Central memory CD4-positive, alpha-beta T cell (primary cell): Measurements from ENCODE around the gene CARD11.

Source experiments
- DNase-seq: peaks from one replicate; pipeline ENCODE4 v3.0.0; 2022

Gene CARD11

DNA sequence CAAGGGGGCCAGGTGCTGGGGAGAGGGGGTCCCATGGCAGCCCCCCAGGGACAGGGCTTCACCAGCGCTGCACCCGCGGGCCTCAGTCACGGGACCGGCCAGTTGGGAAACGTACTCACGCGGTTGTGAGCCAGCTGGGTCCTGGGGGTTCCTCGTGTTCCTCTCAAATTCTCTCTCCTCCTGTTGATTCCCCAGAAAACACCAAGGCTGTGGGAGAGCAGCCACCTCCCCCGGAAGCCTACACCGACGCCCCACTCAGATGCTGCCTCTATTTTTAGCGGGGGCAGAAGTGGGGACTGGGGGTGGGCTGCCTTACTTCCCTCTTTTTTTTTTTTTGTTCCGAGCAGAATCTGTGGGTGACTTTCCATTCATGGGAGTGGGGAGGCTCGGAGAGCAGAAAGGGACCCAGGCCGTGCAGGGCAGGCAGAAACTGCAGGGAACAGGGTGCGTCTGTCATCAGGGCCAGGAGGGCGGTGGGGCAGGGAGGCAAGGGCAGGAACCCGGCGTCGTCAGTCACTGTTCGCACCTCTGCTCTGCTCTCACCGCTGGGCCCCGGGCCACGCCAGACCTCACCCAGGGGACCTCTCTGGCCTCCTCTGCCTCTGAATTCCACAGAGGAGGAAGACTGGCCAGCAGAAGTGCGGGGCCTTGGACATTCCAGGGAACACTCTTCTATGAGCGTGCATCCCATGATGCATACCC lies 63.1 kb downstream of the CARD11 start:
- DNase-seq: no peak

DNA sequence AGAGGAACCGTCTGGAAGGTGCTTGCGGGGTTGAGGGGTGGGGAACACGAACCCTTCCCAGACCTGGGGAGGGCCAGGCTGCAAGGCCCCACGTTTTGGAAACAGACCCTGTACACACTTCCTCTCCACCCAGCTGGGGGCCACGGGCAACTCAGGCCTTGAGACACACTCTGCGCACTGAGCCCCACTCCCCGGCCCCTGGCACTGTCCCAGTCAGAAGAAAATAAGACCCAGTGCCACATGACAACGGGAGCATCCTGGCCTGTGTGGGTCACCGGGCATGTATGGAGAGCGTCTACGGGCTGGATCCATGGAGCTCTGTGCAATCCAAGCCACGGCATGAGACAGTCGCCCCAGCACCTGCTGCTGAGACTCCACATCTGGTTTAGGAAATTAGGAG lies 63.7 kb downstream of the CARD11 start:
- DNase-seq: no peak

DNA sequence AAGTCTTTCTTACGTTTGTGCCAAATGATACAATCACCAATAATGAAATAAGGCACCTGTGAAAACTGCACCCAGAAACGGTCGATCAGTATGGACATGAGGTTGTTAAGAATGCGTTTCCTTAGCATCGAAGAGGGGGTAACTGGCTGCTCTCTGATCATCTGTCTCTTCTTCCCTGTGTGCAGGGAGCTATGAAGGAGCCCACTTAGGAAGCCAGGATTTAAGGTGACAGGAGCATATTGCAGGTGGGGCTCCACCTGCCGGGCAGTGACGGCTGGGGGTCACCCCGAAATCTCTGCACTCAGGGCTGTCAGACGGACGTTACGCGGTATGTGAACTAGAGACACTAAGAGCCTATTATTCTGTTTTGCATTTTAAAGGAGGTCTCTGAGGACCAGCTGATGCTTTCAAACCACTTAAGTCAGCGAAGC lies 64.5 kb downstream of the CARD11 start:
- DNase-seq: no peak

DNA sequence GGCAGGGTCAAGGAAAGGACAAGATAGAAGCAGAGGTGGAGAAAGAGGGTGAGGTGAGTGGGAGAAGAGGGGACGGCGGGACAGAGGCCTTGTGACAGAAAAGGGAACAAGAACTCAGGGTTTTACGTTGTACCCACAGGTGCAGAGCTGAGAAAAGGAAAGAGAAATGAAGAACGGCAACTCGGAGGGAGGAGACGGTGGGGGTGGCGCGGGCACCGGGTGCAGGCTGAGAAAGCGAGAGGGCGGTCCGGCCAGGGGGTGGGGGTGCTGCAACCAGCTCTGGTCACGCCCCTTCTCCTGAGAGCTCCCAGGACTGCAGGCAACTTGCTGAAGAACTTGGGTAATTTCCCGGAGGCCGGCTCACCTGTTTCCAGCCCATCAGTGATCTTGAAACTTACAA lies 65.3 kb downstream of the CARD11 start:
- peak; percentile 37 for DNase-seq

DNA sequence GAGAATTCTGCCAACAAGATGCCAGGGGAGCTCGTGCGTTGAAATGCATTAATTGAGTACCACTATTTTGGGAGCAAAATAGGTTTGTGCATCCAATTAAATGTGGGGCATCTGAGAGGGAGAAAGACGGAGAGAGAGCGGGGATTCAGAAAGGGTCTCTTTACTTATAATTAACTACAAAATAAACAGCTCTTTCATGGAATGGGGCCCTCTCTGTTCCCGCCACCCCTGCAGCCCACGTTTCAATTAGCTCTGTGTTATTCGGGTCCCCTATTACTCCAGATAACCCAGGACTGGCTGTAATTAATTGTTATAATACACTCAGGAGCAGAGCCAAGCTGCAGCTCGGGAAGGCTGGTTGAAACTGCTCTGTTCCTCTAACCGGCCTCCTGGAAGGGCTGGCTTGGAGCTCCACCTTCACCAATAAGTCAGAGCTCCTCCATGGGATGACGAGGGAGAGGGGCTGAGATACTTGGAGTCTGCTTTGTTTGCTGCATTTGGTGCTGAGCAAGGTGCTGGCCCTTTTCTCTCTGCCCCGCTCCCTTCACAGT lies 67.8 kb downstream of the CARD11 start:
- no peak for DNase-seq

DNA sequence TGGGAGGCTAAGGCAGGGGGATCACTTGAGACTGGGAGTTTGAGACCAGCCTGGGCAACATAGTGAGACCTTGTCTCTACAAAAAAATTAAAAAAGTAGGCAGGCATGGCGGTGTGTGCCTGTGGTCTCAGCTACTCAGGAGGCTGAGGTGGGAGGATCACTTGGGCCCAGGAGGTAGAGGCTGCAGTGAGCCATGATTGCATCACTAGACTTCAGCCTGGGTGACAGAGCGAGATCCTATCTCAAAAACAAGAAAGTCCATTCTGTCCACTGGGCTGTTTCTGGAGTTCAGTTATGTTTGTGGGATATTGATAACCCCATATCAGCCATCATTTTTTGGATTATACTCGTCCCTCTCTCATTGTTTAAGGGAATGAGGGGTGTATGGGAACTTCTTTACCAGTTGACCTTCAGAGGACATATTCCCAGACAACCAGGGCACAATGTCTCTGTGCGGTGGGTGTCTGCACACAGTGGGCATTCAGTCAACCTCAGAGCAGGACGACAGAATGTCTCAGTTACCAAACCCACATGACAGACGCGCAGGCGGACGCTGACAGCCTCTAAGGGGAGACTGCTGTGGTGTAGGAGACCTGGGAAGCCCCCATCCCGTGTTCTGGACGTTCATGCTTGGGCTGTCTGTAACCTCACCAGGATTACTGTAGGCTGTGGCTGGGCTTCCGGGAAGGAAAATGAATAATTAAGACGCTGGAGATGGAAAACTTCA lies 69.4 kb downstream of the CARD11 start:
- no peak for DNase-seq

DNA sequence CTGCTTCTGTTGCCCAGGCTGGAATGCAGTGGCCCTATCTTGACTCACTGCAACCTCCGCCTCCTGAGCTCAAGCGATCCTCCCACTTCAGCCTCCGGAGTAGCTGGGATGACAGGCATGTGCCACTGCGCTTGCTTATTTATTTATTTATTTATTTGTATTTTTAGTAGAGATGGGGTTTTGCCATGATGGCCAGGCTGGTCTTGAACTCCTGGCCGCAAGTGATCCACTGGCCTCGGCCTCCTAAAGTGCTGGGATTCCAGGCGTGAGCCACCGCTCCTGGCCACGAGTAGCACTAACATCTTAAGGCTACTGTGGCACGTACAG lies 70.9 kb downstream of the CARD11 start:
- no peak for DNase-seq

DNA sequence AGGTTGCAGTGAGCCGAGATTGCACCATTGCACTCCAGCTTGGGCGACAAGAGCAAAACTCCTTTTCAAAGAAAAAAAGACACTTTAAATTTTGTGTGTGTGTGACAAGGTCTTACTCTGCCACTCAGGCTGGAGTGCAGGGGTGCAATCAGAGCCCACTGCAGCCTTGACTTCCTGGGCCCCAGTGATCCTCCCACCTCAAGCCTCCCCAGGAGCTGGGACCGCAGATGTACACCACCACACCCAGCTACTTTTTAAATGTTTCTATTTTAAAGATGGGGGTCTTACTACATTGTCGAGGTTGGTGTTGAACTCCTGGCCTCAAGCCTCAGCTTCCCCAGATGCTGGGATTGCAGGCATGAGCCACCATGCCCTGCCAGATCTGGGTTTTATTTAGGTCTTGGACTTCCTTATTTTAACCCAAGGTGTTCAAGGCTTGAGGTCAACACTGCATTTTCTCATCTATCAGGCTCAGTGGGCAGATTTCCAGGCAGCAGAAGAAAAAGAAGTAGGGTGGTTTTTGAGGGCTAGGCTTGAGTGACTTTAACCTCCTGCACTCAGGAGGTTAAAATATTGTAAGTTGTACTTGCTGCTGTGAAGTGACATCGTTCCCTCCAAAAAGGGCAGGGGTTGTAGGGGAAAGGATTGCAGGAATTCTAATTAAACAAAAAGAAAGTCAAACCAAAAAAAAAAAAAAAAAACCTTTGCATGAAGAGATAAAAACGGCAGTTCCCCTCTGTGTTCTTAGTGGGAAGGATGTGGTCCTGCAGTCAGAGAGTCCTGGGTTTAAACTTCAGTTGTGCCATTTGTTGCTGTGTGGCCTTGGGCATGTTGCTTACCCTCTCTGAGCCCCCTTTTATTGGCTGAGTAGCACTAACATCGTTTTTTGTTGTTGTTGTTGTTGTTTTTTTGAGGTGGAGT lies 71.5 kb downstream of the CARD11 start:
- no peak for DNase-seq

DNA sequence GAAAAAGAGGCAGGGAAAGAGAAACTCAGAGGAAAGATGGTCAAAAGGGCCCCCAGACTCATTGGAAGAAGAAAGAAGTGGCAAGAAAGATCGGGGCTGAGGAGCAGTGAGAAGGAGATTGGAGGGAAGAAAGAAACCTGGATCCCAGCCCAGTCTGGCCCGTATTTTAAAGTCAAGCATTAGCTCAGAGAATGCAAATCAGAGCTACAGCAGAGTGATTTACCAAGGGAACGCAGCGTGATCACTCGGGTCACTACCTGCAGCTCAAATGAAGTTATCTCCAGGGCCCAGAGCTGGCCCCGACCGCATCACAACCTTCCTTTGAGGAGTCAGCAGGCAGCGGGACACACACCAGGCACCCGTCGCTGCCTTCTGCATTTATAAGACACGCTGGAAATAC lies 72.8 kb downstream of the CARD11 start:
- no peak for DNase-seq

DNA sequence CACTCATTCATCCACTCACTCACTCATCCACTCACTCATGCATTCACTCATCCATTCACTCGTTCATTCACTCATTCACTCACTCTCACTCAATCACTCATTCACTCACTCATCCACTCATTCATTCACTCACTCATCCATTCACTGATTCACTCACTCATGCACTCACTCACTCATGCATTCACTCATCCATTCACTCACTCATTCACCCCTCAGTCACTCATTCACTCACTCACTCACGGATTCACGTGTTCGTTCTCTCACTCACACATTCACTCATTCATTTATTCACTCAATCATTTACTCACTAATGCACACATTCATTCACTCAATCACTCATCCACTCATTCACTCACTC lies 73.4 kb downstream of the CARD11 start:
- DNase-seq: no peak

DNA sequence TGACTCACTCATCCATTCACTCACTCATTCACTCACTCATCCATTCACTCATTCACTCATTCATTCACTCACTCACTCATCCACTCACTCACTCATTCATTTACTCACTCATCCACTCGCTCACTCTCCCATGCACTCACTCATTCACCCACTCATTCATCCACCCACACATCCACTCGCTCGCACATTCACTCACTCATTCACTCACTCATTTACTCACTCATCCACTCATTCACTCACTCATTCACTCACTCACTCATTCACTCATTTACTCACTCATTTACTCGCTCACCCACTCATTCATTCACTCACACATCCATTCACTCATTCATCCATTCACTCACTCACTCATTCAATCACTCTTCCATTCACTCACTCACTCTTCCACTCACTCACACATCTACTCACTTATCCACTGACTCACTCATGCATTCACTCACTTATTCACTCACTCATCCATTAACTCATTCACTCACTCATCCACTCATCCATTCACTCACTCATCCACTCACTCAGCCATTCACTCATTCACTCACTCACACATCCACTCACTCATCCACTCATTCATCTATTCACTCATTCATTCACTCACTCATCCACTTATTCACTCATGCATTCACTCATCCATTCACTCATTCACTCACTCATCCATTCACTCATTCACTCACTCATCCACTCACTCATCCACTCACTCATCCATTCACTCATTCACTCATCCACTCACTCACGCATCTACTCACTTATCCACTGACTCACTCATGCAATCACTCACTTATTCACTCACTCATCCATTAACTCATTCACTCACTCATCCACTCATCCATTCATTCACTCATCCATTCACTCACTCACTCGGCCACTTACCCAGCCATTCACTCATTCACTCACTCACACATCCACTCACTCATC lies 74.0 kb downstream of the CARD11 start:
- no peak for DNase-seq

DNA sequence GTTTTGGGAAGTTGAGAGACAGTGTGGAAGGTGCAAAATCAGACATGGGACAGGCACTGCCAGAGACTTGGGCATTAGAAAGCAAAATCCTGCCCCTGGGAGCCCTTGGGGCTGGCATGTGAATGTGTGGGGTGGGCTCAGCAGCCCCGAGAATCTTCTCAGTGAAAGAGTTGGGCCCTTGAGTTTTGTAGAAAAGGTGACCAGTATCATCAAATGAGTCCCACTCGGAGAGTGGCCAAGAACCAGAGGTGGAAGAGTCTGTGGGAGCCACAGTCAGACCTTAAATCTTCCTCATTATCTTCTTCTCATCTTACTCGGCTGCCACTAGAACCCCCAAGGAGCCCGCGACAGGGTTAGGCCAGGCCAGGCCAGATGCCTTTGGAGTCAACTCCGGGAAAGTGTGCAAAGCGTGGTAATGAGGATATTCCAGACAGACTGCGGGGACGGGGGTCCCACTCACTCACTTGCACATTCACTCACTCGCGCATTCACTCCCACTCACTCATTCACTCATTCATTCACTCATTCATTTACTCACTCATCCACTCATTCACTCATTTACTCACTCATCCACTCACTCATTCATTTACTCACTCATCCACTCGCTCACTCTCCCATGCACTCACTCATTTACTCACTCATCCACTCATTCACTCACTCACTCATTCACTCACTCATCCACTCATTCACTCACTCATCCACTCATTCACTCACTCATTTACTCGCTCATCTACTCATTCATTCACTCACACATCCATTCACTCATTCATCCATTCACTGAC lies 74.9 kb downstream of the CARD11 start:
- DNase-seq: no peak

DNA sequence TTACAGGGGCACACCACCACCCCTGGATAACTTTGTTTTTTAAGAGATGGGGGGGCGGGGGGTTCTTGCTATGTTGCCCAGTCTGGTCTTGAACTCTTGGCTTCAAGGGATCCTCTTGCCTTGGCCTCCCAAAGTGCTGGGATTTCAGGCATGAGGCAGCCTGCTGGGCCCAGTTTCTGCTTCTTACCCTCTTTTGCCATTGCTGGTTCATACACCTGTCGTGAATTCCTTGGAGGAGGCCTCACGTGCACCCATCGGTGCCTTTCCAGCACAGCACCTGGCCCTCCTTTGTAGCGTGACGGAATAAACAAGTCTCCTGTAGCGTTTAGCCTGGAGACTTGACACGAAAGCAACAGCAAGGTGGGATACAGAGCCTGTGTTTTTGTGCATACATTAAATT lies 75.5 kb downstream of the CARD11 start:
- DNase-seq: no peak

DNA sequence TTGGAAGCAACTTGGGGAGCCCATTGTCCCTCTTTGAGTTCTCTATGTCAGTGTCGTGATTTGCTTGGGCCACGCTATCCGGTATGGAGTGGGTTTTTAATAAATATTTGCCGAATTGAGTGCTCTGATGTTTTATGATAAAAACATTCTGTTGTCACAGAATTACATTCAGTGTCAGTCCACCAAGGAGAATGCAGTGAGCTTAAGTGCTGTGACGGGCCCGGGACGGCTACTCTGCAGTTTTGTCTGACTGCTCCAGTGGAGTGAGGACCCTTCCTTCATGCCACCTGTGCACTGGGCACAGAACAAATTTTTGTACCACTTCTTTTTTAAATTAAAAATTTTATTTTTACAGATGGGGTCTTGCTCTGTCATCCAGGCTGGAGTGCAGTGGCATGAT lies 76.0 kb downstream of the CARD11 start:
- no peak for DNase-seq

DNA sequence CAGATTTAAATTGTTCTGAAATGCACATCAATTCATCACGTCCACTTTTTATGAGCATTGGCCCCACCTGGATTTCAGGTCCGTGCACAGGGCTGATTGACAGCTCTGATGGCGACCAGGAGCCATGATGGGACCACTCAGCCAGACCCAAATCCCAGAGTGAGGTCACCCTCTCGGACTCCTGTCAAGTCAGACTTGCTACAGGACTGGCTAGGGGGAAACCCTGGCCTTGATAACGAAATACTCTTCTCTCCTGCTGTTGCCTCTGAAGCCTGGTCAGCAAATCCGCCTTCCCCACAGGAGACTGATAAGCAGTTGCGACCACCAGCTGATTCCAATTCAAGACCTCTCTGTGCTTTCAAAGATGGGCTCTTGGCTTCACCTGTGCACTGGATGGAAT lies 76.4 kb downstream of the CARD11 start:
- DNase-seq: no peak

DNA sequence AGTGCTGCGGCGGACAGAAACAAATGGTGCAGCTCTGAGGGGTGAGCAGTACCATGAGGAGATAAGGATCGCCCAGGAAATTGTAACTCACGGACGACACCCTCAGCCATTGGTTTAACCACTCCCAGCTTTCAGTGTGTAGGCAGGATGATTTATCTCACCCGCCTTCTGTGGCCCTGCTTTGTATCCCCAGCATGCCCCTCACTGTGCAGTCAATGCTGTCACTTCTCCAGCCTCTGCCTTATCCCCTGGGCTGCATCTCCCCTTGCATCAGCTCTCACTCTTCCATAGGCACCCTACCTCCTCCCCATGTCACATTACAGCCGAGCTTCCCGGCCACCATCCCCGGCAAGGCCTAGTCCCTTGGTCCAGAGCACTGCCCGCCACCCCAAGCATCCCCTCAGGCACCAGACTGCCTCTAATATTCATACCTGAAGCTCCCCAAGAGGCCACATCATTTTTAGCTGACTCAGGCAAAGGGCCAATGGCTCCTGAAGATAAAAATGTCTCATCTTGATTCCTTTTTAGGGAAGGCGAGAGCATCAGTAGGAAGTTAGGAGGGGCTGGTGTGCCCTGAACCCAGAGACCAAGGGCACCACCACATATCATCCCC lies 77.1 kb downstream of the CARD11 start:
- DNase-seq: no peak

DNA sequence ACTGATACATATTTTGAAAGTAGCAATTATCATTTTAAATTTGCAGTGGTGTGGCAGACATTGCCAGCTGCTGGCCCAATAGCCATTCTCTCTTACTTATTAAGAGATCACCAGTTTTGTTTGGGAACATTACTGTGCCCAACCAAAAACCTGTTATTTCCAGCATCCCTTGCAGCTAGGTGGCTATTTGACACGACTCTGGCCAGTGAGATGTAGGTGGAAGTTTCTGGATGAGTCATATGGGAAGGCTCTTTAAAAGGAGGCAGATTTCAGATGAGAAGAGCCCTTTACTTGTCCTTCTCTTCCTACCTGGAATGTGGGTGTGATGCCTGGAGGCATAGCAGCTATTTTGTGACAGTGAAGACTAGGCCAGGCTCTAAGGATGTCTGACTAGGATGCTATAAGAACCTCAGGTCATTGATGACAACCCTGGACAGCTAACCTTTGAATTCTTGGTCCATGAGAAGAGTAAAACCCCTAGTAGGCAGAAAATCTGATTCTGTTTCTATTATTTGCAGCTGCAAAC lies 77.9 kb downstream of the CARD11 start:
- no peak for DNase-seq

DNA sequence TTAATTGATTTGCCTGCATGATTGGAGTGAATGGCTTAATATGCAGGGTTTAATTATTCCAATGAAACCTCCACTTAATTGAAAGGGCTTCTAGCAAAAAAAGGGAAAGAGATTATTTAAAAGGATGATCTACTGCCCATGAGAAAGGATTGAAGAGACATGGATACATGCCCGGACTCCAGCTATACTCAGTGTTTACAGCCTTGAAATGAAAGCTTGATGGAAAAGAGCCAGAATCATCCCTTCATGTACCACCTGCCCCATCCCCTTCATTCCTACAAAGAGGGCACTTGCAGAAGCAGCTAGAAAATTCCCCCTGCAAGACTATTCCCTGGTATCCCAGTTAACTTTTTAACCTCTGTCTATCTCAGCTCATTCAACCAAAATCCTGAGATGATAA lies 78.4 kb downstream of the CARD11 start:
- DNase-seq: no peak

DNA sequence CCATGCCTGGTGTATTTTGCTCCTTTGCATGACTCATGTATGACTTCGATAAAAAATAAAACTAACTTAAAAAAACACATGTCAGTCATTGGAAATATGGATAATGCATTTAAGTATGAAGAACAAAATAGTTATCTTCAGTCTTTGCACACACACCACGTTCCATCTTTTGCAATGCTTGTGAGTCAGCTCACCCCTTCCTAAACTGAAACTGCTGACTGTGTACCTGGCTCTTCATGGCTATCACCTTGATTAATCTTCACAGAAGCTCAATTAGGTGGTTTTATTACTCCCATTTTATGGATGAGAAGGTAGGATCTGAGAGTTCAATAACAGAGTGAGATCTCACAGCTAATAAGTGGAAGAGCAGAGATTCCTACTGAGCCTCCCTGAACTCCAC lies 79.5 kb downstream of the CARD11 start:
- no peak for DNase-seq

DNA sequence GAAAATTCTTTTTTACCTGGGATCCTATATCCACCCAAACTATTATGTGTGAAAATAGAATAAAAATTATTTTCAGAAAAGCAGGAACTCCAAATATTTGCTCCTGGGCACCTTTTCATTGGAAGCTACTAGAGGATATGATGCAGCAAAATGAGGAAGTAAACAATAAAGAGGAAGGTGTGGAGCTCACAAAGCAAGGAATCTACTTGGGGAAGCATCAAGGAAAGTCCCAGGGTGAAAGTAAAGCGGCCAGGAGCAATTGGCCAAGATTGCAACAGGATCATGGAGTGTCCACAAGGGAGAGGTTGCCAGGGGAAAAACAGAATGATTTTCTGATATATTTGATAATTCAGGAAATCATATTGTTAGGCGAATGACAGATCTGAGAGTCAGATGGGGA lies 80.8 kb downstream of the CARD11 start:
- DNase-seq: no peak
